GM23248 (cell line): ENCODE data around the gene CRIP1.

Experiments used
- EZH2 ChIP-seq: fragments of 200-600 bp; sonication (generic); IDR thresholded peaks from 2 replicates; pipeline ENCODE4 v1.6.1; 2018; ENCODE audit warnings: antibody characterized with exemption, mild to moderate bottlenecking; ENCODE audit not compliant: insufficient read depth, poor library complexity, severe bottlenecking
- EZH2phosphoT487 ChIP-seq: fragments of 200-600 bp; sonication (generic); IDR thresholded peaks from 2 replicates; pipeline ENCODE4 v1.6.1; 2018; ENCODE audit warnings: antibody characterized with exemption, moderate library complexity, mild to moderate bottlenecking, low read depth; ENCODE audit not compliant: insufficient read depth

GRCh38 chr14:105450864-105451720 is 35.6 kb upstream of the CRIP1 start:
- no peak for TF ChIP-seq EZH2
- TF ChIP-seq EZH2phosphoT487, result no peak
